IMR-90 (cell line): ENCODE data around the gene DNAAF2. TPM values are rescaled to one million over a fixed set of nuclear protein-coding genes. Genes with fewer than 3 reads are reported as not detected.

Experiments
- ATAC-seq: fragments of 200-7000 bp; cut with Tn5 transposase; 2 replicates; pipeline ENCODE4 v1.9.1; 2020; ENCODE audit warnings: low read depth, mild to moderate bottlenecking, moderate library complexity
- BruUV-seq: library from RNA; stranded (reverse); fragments of 400-500 nt; replicated peaks from 2 replicates; lab custom pipeline; 2021; lab: Mats Ljungman, UMichigan
- CTCF ChIA-PET: fragments of 300-600 bp; formaldehyde crosslinking; extraction: SDS; loops from one replicate; lab custom pipeline; 2021; ENCODE audit warnings: antibody characterized with exemption; lab: Yijun Ruan, JAX
- POLR2A ChIA-PET: fragments of 300-600 bp; sonication (Branson Sonifier 250); formaldehyde crosslinking; loops from one replicate; lab custom pipeline; 2022; ENCODE audit warnings: antibody characterized with exemption; ENCODE audit not compliant: unreplicated experiment; lab: Charles Lee
- DNase-seq: peaks from one replicate; pipeline ENCODE4 v3.0.0; 2013
- H2AFZ ChIP-seq: replicated peaks from 2 replicates; pipeline ENCODE3; 2013; ENCODE audit warnings: low read length, mild to moderate bottlenecking; ENCODE audit not compliant: poor library complexity
- H2AK5ac ChIP-seq: 2 replicates; pipeline ENCODE4 v1.6.1; 2013; ENCODE audit warnings: low read depth, low read length, inconsistent platforms
- H2AK9ac ChIP-seq: replicated peaks from 2 replicates; pipeline ENCODE3; 2013; ENCODE audit warnings: mild to moderate bottlenecking, low read depth, low read length, moderate library complexity; ENCODE audit not compliant: poor library complexity
- H2BK120ac ChIP-seq: 2 replicates; pipeline ENCODE4 v1.6.1; 2013; ENCODE audit warnings: low read depth, low read length, inconsistent platforms
- H2BK15ac ChIP-seq: 3 replicates; pipeline ENCODE4 v1.6.1; 2013; ENCODE audit warnings: low read depth, low read length, inconsistent platforms
- H2BK20ac ChIP-seq: 2 replicates; pipeline ENCODE4 v1.6.1; 2013; ENCODE audit warnings: low read depth, mild to moderate bottlenecking, inconsistent platforms, low read length, moderate library complexity
- H2BK5ac ChIP-seq: 2 replicates; pipeline ENCODE4 v1.6.1; 2013; ENCODE audit warnings: mild to moderate bottlenecking, low read depth, low read length, inconsistent platforms; ENCODE audit not compliant: poor library complexity, severe bottlenecking
- H3K14ac ChIP-seq: replicated peaks from 2 replicates; pipeline ENCODE4 v1.6.1; 2013; ENCODE audit warnings: low read depth, low read length, inconsistent platforms
- H3K18ac ChIP-seq: 2 replicates; pipeline ENCODE4 v1.6.1; 2013; ENCODE audit warnings: low read depth, low read length, control low read depth
- H3K23ac ChIP-seq: 2 replicates; pipeline ENCODE4 v1.6.1; 2013; ENCODE audit warnings: low read depth, low read length, inconsistent platforms
- H3K27ac ChIP-seq: 2 replicates; pipeline ENCODE4 v1.5.1; 2013; ENCODE audit warnings: mild to moderate bottlenecking, control low read depth, low read length; ENCODE audit not compliant: insufficient read depth
- H3K27me3 ChIP-seq: 2 replicates; pipeline ENCODE4 v1.6.1; 2013; ENCODE audit warnings: low read length; ENCODE audit not compliant: control insufficient read depth, insufficient read depth
- H3K36me3 ChIP-seq: 2 replicates; pipeline ENCODE4 v1.6.1; 2013; ENCODE audit warnings: low read length, mixed read lengths; ENCODE audit not compliant: control insufficient read depth, insufficient read depth
- H3K4ac ChIP-seq: 2 replicates; pipeline ENCODE4 v1.6.1; 2013; ENCODE audit warnings: low read depth, low read length, inconsistent platforms
- H3K4me1 ChIP-seq: 2 replicates; pipeline ENCODE4 v1.6.1; 2013; ENCODE audit warnings: low read length, mixed read lengths; ENCODE audit not compliant: control insufficient read depth, insufficient read depth
- H3K4me2 ChIP-seq: 2 replicates; pipeline ENCODE4 v1.6.1; 2013; ENCODE audit warnings: low read depth, mild to moderate bottlenecking, control low read depth, low read length, moderate library complexity
- H3K4me3 ChIP-seq: 2 replicates; pipeline ENCODE4 v1.5.1; 2013; ENCODE audit warnings: low read depth, mild to moderate bottlenecking, control low read depth, low read length, moderate library complexity; ENCODE audit not compliant: insufficient read depth
- H3K56ac ChIP-seq: 2 replicates; pipeline ENCODE4 v1.6.1; 2013; ENCODE audit warnings: low read length, inconsistent platforms; ENCODE audit not compliant: insufficient read depth; ENCODE audit errors: extremely low read depth
- H3K79me1 ChIP-seq, 2 experiments: 2 replicates each; pipeline ENCODE4 v1.6.1; 2013; ENCODE audit warnings: low read length in 2 of 2, inconsistent platforms in 1 of 2, low read depth in 1 of 2
- H3K9ac ChIP-seq: 2 replicates; pipeline ENCODE4 v1.6.1; 2013; ENCODE audit warnings: low read depth, low read length, control low read depth
- H3K9me1 ChIP-seq: 2 replicates; pipeline ENCODE4 v1.6.1; 2013; ENCODE audit warnings: low read length, inconsistent platforms; ENCODE audit not compliant: insufficient read depth
- H3K9me3 ChIP-seq: 2 replicates; pipeline ENCODE4 v1.6.1; 2013; ENCODE audit warnings: low read length; ENCODE audit not compliant: control insufficient read depth, insufficient read depth
- H4K20me1 ChIP-seq: 2 replicates; pipeline ENCODE4 v1.6.1; 2013; ENCODE audit warnings: low read length, inconsistent platforms; ENCODE audit not compliant: insufficient read depth
- H4K5ac ChIP-seq: 2 replicates; pipeline ENCODE4 v1.6.1; 2013; ENCODE audit warnings: mild to moderate bottlenecking, low read depth, low read length, control low read depth
- H4K8ac ChIP-seq, 2 experiments: 2 replicates each; pipeline ENCODE4 v1.6.1; 2013; ENCODE audit warnings: low read depth in 2 of 2, low read length in 2 of 2, control low read depth in 1 of 2, inconsistent platforms in 1 of 2
- H4K91ac ChIP-seq: 2 replicates; pipeline ENCODE4 v1.6.1; 2013; ENCODE audit warnings: low read depth, low read length, inconsistent platforms; ENCODE audit not compliant: insufficient read depth
- BHLHE40 ChIP-seq: fragments of 150-350 bp; IDR thresholded peaks from 2 replicates; pipeline ENCODE4 v1.6.1; 2016; ENCODE audit warnings: mild to moderate bottlenecking, low read depth, low read length
- CEBPB ChIP-seq: IDR thresholded peaks from 2 replicates; pipeline ENCODE4 v1.6.1; 2012; ENCODE audit warnings: low read depth, low read length, improper control_type of control experiment
- CHD1 ChIP-seq: IDR thresholded peaks from 2 replicates; pipeline ENCODE4 v1.6.1; 2012; ENCODE audit warnings: low read depth, low read length, improper control_type of control experiment
- ELK1 ChIP-seq: fragments of 150-350 bp; IDR thresholded peaks from 2 replicates; pipeline ENCODE4 v1.6.1; 2016; ENCODE audit warnings: low read depth, mild to moderate bottlenecking, low read length, moderate library complexity, borderline replicate concordance
- FOS ChIP-seq: fragments of 150-350 bp; IDR thresholded peaks from 2 replicates; pipeline ENCODE4 v1.6.1; 2016; ENCODE audit warnings: low read depth, low read length
- MAFK ChIP-seq: IDR thresholded peaks from 2 replicates; pipeline ENCODE4 v1.6.1; 2012; ENCODE audit warnings: low read depth, low read length, improper control_type of control experiment
- MAZ ChIP-seq: IDR thresholded peaks from 2 replicates; pipeline ENCODE4 v1.6.1; 2012; ENCODE audit warnings: low read depth, mild to moderate bottlenecking, low read length, improper control_type of control experiment, moderate library complexity, borderline replicate concordance
- MXI1 ChIP-seq: IDR thresholded peaks from 2 replicates; pipeline ENCODE4 v1.6.1; 2012; ENCODE audit warnings: low read depth, mild to moderate bottlenecking, low read length, moderate library complexity, borderline replicate concordance
- NFE2L2 ChIP-seq: fragments of 150-350 bp; IDR thresholded peaks from 2 replicates; pipeline ENCODE4 v1.6.1; 2016; ENCODE audit warnings: low read depth, mild to moderate bottlenecking, low read length
- POLR2A ChIP-seq: IDR thresholded peaks from 2 replicates; pipeline ENCODE4 v1.6.1; 2012; ENCODE audit warnings: mild to moderate bottlenecking, low read depth, low read length
- RAD21 ChIP-seq: IDR thresholded peaks from 2 replicates; pipeline ENCODE4 v1.6.1; 2012; ENCODE audit warnings: low read length, improper control_type of control experiment
- RCOR1 ChIP-seq: IDR thresholded peaks from 2 replicates; pipeline ENCODE4 v1.6.1; 2012; ENCODE audit warnings: mild to moderate bottlenecking, low read length, improper control_type of control experiment; ENCODE audit not compliant: insufficient replicate concordance
- SMC3 ChIP-seq: fragments of 150-350 bp; IDR thresholded peaks from 2 replicates; pipeline ENCODE4 v1.6.1; 2016; ENCODE audit warnings: low read depth, mild to moderate bottlenecking, antibody characterized with exemption, low read length, moderate library complexity
- WGBS, 2 experiments: methylation state at CpG; one replicate each; pipeline versions ENCODE4 v1.1.5 to v1.1.7; 2013; ENCODE audit warnings: missing lambda C conversion rate in 2 of 2; ENCODE audit not compliant: insufficient read length in 1 of 2; ENCODE audit errors: extremely low coverage in 2 of 2; 5-methylcytosine and 5-hydroxymethylcytosine counted together
- dilution Hi-C: fragments of 300-500 bp; cut with HindIII; formaldehyde crosslinking; loops from one replicate; pipeline ENCODE4 v1.14.3; 2018; ENCODE audit warnings: low sequenced_read_pairs; ENCODE audit not compliant: unreplicated experiment
- in situ Hi-C: fragments of 300-500 bp; cut with MboI; formaldehyde crosslinking; loops from 3 replicates; pipeline ENCODE4 v1.14.3; 2019; ENCODE audit warnings: low sequenced_read_pairs, inconsistent platforms, mixed read lengths
- intact Hi-C: fragments of 100-400 bp; cut with micrococcal nuclease; formaldehyde crosslinking; loops from 2 replicates; pipeline ENCODE4 v1.10.0; 2022
- polyA plus RNA-seq, 3 experiments: library from polyadenylated mRNA; depleted of rRNA; stranded (reverse); fragments of >200 nt; gene quantifications; 2 replicates each; pipeline ENCODE4 v1.2.3, GENCODE V29; 2012; ENCODE audit warnings: low replicate concordance in 1 of 3
- total RNA-seq: library from RNA; depleted of rRNA; stranded (reverse); fragments of >200 nt; gene quantifications from 2 replicates; pipeline ENCODE4 v1.2.3, GENCODE V29; 2012

Gene DNAAF2
- total and polyA plus RNA-seq, 2 of the 4 experiments (the other 2 are of a cell fraction), result 4.1 to 4.7 TPM

DNA sequence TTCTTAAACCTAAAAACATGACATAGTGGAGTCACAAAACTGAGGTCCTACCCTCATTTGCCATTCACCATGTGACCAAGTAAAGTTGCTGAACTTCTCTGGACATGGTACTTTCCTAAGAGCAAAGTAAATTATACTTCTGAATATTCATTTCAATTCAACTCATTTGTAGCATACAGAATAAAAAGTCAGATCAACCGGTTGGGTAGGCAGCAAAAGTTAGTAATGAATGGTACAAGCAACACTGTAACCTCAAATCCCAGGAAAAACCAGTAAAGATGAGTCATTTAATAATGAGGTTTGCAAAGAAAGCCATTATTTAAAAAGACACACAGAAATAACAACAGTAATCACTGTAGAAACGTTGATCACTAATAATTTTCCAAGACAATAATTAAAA, 44.2 kb upstream of the DNAAF2 start:
- no peak overlapping the region for H3K4me2 ChIP-seq
- TF ChIP-seq RAD21 (no peak), RCOR1 (no peak), CHD1 (no peak), ELK1 (no peak), MXI1 (no peak), NFE2L2 (no peak), FOS (no peak), CEBPB (no peak), MAFK (no peak), BHLHE40 (no peak), SMC3 (no peak), MAZ (no peak), POLR2A (no peak)
- no peak overlapping the region for H2AFZ ChIP-seq

More for the DNA sequence above, 44.2 kb upstream of the DNAAF2 start:
- no peaks in the 10 kb centered on the region for H3K9me3 ChIP-seq
- no peak overlapping the region for H3K27ac ChIP-seq
- no CpG with 5 or more reads among the region's 2 CpGs for WGBS, 2 experiments
- no peaks in the 10 kb centered on the region for H3K27me3 ChIP-seq
- H3K18ac ChIP-seq, result no peak overlapping the region
- intact Hi-C loops, result no loop called here
- dilution Hi-C loops, result no loop called here
- 0 out of 2 replicates have a peak, but pooled peaks cover 2% of the 10 kb centered on the region for H3K36me3 ChIP-seq
- H2BK5ac ChIP-seq, result no peak overlapping the region
- no peak overlapping the region for H3K4ac ChIP-seq
- CTCF ChIA-PET, result no interaction called here
- no peak overlapping the region for H3K9ac ChIP-seq
- ATAC-seq, result peak; percentile 27; the same call in 1 of the 2 replicates
- peaks cover 6% of the 10 kb centered on the region for H3K9me1 ChIP-seq
- no peak overlapping the region for H2BK120ac ChIP-seq
- H4K91ac ChIP-seq, result no peak overlapping the region
- POLR2A ChIA-PET, result no interaction called here
- no peaks in the 10 kb centered on the region; the same call in 1 of the 2 replicates for H4K20me1 ChIP-seq
- peaks cover 5 to 19% of the 10 kb centered on the region in 2 experiments; a peak in 3 of 4 replicates for H3K79me1 ChIP-seq
- H3K56ac ChIP-seq, result no peak overlapping the region
- no peak overlapping the region for H2AK9ac ChIP-seq
- no peaks in the 10 kb centered on the region for H3K4me1 ChIP-seq
- no peak overlapping the region for H2BK15ac ChIP-seq
- in situ Hi-C loops, result no loop called here
- no peak overlapping the region for H4K5ac ChIP-seq
- no peak overlapping the region for H4K8ac ChIP-seq
- no TSS peak for BruUV-seq
- H2BK20ac ChIP-seq, result no peak overlapping the region
- DNase-seq, result peak; percentile 30
- H3K4me3 ChIP-seq, result no peak overlapping the region
- H3K23ac ChIP-seq, result no peak overlapping the region
- H3K14ac ChIP-seq, result no peak overlapping the region
- no peak overlapping the region for H2AK5ac ChIP-seq
